Neural cell (in vitro differentiated cells): ENCODE results near the gene CREM. TPM values are rescaled to one million over a fixed set of nuclear protein-coding genes. Genes with fewer than 3 reads are reported as not detected.

Experiments used
- H2AFZ ChIP-seq: fragments of 200-600, 300-800 bp; sonication (generic), shearing (Covaris generic); 2 replicates; pipeline ENCODE4 v1.6.0; 2014; ENCODE audit warnings: low read depth, mild to moderate bottlenecking, antibody characterized with exemption, low read length, moderate library complexity
- H3F3A ChIP-seq: fragments of 200-600 bp; shearing (Covaris generic); 2 replicates; pipeline ENCODE4 v1.6.1; 2016; ENCODE audit warnings: mild to moderate bottlenecking, moderate library complexity, mixed read lengths, antibody characterized with exemption, low read length; ENCODE audit not compliant: insufficient read depth, poor library complexity, severe bottlenecking
- H3K27ac ChIP-seq: fragments of 200-600, 300-800 bp; sonication (generic), shearing (Covaris generic); 2 replicates; pipeline ENCODE4 v1.5.1; 2014; ENCODE audit warnings: mild to moderate bottlenecking, low read length, moderate library complexity
- H3K27me3 ChIP-seq: fragments of 300-800, 200-600 bp; sonication (generic), shearing (Covaris generic); 2 replicates; pipeline ENCODE4 v1.6.0; 2014; ENCODE audit warnings: mild to moderate bottlenecking, low read depth, low read length, moderate library complexity; ENCODE audit not compliant: insufficient read depth
- H3K36me3 ChIP-seq: fragments of 300-800, 200-600 bp; sonication (generic), shearing (Covaris generic); 2 replicates; pipeline ENCODE4 v1.5.1; 2014; ENCODE audit warnings: mild to moderate bottlenecking, antibody characterized with exemption, low read length, moderate library complexity; ENCODE audit not compliant: insufficient read depth
- H3K4me2 ChIP-seq: fragments of 300-800, 200-600 bp; sonication (generic), shearing (Covaris generic); 2 replicates; pipeline ENCODE4 v1.6.0; 2014; ENCODE audit warnings: mild to moderate bottlenecking, low read length
- H3K4me3 ChIP-seq: fragments of 300-800, 200-600 bp; sonication (generic), shearing (Covaris generic); 2 replicates; pipeline ENCODE4 v1.5.1; 2014; ENCODE audit warnings: mild to moderate bottlenecking, low read length, moderate library complexity
- H3K79me2 ChIP-seq: fragments of 200-600 bp; shearing (Covaris generic); replicated peaks from 2 replicates; pipeline ENCODE4 v1.6.0; 2014; ENCODE audit warnings: mild to moderate bottlenecking, low read length, moderate library complexity; ENCODE audit not compliant: insufficient read depth
- H3K9ac ChIP-seq: fragments of 300-800, 200-600 bp; sonication (generic), shearing (Covaris generic); 2 replicates; pipeline ENCODE4 v1.6.1; 2016; ENCODE audit warnings: mild to moderate bottlenecking, low read length, mixed read lengths
- H3K9me2 ChIP-seq: fragments of 200-600 bp; shearing (Covaris generic); 2 replicates; pipeline ENCODE4 v1.6.1; 2016; ENCODE audit warnings: mild to moderate bottlenecking, low read length, mixed read lengths; ENCODE audit not compliant: insufficient read depth
- H3K9me3 ChIP-seq: fragments of 200-600, 300-800 bp; sonication (generic), shearing (Covaris generic); 2 replicates; pipeline ENCODE4 v1.6.1; 2016; ENCODE audit warnings: mild to moderate bottlenecking, mixed run types, low read length, moderate library complexity, mixed read lengths
- H4K20me1 ChIP-seq: fragments of 200-600 bp; shearing (Covaris generic); 2 replicates; pipeline ENCODE4 v1.6.1; 2016; ENCODE audit warnings: mild to moderate bottlenecking, mixed run types; ENCODE audit not compliant: insufficient read depth
- CTCF ChIP-seq: fragments of 450-650 bp; IDR thresholded peaks from 2 replicates; pipeline ENCODE4 v1.5.1; 2014; ENCODE audit warnings: antibody characterized with exemption, mild to moderate bottlenecking, moderate library complexity; ENCODE audit not compliant: poor library complexity, severe bottlenecking
- EP300 ChIP-seq: fragments of 450-650 bp; conservative IDR thresholded peaks from 2 replicates; pipeline ENCODE4 v1.6.1; 2014; ENCODE audit warnings: antibody characterized with exemption, mild to moderate bottlenecking, moderate library complexity; ENCODE audit not compliant: poor library complexity, severe bottlenecking
- EZH2 ChIP-seq: fragments of 200-600, 300-800 bp; shearing (Covaris generic), sonication (generic); IDR thresholded peaks from 2 replicates; pipeline ENCODE4 v1.6.1; 2014; ENCODE audit warnings: antibody characterized with exemption, low read length, borderline replicate concordance, mild to moderate bottlenecking; ENCODE audit not compliant: insufficient read depth, poor library complexity, severe bottlenecking
- RAD21 ChIP-seq: fragments of 450-650 bp; conservative IDR thresholded peaks from 2 replicates; pipeline ENCODE4 v1.6.1; 2014; ENCODE audit warnings: antibody characterized with exemption, mild to moderate bottlenecking, moderate library complexity
- REST ChIP-seq: IDR thresholded peaks from 2 replicates; pipeline ENCODE4 v1.6.1; 2012; ENCODE audit warnings: borderline replicate concordance
- SMC3 ChIP-seq: fragments of 450-650 bp; conservative IDR thresholded peaks from 2 replicates; pipeline ENCODE4 v1.6.1; 2014; ENCODE audit warnings: antibody characterized with exemption, mild to moderate bottlenecking, moderate library complexity; ENCODE audit not compliant: poor library complexity
- polyA plus RNA-seq: library from polyadenylated mRNA; depleted of rRNA; stranded (reverse); fragments of >200 nt; gene quantifications from 2 replicates; pipeline ENCODE4 v1.2.3, GENCODE V29; 2014

CREM gene
- polyA plus RNA-seq, 1 donor from 2014 or later, result 67.3 TPM

- H3K36me3 ChIP-seq, result no peaks in the 10 kb centered on the region
- no peaks in the 10 kb centered on the region for H3K27me3 ChIP-seq
- H3K79me2 ChIP-seq, result no peaks in the 10 kb centered on the region
- H4K20me1 ChIP-seq, result no peaks in the 10 kb centered on the region
- no peak overlapping the region for H2AFZ ChIP-seq
- H3K4me2 ChIP-seq, result no peak overlapping the region
- H3K27ac ChIP-seq, result no peak overlapping the region
- H3K9me2 ChIP-seq, result no peaks in the 10 kb centered on the region
- no peak overlapping the region for H3K9ac ChIP-seq
- H3K9me3 ChIP-seq, result no peaks in the 10 kb centered on the region
- no peak for TF ChIP-seq RAD21
- TF ChIP-seq EZH2, result no peak
- TF ChIP-seq REST, result no peak
- no peak for TF ChIP-seq CTCF
- H3K4me3 ChIP-seq, result no peak overlapping the region
- H3F3A ChIP-seq, result no peaks in the 10 kb centered on the region
Measured at GRCh38 chr10:35140727-35141126, 14.1 kb downstream of the CREM start.

GRCh38 chr10:35150308-35150707 is 23.7 kb downstream of the CREM start:
- TF ChIP-seq EP300 (no peak), CTCF (no peak), SMC3 (no peak)
- H3K4me3 ChIP-seq, result no peak overlapping the region
- H3K4me2 ChIP-seq, result no peak overlapping the region
- no peak overlapping the region for H3K27ac ChIP-seq
- H3K36me3 ChIP-seq, result no peaks in the 10 kb centered on the region
- no peaks in the 10 kb centered on the region for H3K27me3 ChIP-seq
- no peaks in the 10 kb centered on the region for H3K9me2 ChIP-seq
- no peaks in the 10 kb centered on the region for H3F3A ChIP-seq
- H2AFZ ChIP-seq, result no peak overlapping the region
- H3K9ac ChIP-seq, result no peak overlapping the region
- H3K9me3 ChIP-seq, result no peaks in the 10 kb centered on the region
- no peaks in the 10 kb centered on the region for H4K20me1 ChIP-seq
- H3K79me2 ChIP-seq, result no peaks in the 10 kb centered on the region
